GM12891 (cell line): ENCODE measurements around the gene FAM131B.
A peak's percentile ranks its signal among the peaks of the same experiment; 100 is the strongest.

Experiments used
- DNase-seq: peaks from one replicate; pipeline ENCODE4 v3.0.0; 2011; ENCODE audit warnings: low spot score; ENCODE audit not compliant: insufficient read length
- FAIRE-seq: peaks from 2 replicates; lab custom pipeline; 2011; peaks lifted over from hg19 to GRCh38; lab: Jason Lieb, UNC
- PAX5 ChIP-seq: IDR thresholded peaks from 2 replicates; pipeline ENCODE4 v1.6.1; 2011; ENCODE audit warnings: low read length, moderate library complexity, mild to moderate bottlenecking; ENCODE audit not compliant: insufficient read depth, severe bottlenecking
- POLR2A ChIP-seq: IDR thresholded peaks from 2 replicates; pipeline ENCODE4 v1.6.1; 2011; ENCODE audit warnings: low read depth, low read length, control low read depth
- POLR2AphosphoS5 ChIP-seq: IDR thresholded peaks from 2 replicates; pipeline ENCODE4 v1.6.1; 2011; ENCODE audit warnings: low read depth, low read length, control low read depth
- POU2F2 ChIP-seq: IDR thresholded peaks from 2 replicates; pipeline ENCODE4 v1.6.1; 2011; ENCODE audit warnings: low read depth, mild to moderate bottlenecking, control low read depth, low read length, moderate library complexity
- SPI1 ChIP-seq: IDR thresholded peaks from 2 replicates; pipeline ENCODE4 v1.6.1; 2011; ENCODE audit warnings: low read depth, low read length, control low read depth
- TAF1 ChIP-seq: IDR thresholded peaks from 2 replicates; pipeline ENCODE4 v1.6.1; 2011; ENCODE audit warnings: low read depth, low read length, control low read depth

FAM131B gene

DNA sequence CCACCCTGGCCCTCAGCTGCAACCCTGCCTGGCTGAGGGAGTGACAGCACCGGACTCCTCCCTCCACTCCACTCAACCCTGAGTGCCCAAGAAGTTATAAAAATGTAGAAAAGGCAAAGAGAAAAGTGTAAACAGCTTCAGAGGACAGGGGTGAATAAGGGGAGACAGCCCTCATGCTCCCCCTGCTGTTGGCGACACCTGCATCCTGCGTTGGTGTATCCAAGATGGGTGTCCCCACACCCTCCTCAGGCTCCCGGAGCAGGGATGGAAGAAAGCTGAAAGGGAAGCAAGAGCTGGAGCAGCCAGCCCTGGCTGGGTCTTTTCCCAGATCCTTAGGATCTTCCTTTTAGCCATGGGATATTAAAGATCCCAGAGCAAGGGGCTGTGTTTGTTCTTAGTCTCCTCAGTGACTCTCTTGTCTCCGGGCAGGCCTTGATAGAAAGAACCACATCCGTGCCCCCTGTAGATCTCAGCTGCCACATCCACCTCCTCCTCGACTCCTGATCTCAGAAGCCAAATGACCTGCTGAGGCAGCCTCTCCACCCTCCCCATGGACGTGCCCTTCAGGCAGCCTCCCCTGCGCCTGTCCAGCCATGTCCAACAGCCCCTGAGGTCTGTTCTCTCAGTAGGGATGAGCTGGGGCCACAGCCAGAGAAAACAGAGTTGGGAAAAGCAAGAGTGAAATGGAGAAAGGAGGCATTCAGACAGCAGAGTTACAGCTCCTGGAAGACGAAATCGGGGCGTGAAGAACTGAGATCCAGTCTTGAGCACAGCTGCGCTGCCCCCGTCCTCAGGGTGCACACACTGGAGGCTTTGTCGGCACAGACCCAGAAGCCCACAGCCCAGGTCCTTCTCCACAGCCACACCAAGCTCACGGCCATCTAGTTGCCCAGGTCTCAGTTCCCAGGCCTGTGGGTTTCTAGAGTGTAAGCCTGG lies 6.8 kb downstream of the FAM131B start:
- no peak for DNase-seq
- TF ChIP-seq PAX5 (no peak), POLR2AphosphoS5 (no peak), TAF1 (no peak), POLR2A (no peak), SPI1 (no peak), POU2F2 (no peak)
- FAIRE-seq, result no peak

DNA sequence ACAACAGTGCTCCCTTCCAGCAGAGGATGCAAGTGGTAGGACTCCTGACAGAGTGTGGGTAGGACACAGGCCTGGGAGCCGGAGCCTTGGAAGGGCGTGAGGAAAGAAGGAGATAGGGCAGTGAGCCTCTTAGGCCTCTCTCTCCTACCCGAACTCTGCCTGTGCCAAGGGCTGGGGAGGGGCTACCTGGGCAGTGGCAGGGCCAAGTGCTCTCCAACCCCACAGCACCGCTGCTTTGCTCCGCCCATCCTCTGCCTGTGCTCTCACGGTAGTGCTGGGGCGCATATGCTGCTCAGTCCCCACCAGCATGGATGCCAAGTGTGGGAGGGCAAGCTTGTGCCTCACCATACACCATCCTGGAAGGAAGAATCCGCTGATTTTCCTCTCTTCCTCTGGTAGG lies 7.5 kb downstream of the FAM131B start:
- FAIRE-seq (no peak), DNase-seq (no peak)
- TF ChIP-seq POLR2A, result no peak
- no peak for TF ChIP-seq SPI1
- no peak for TF ChIP-seq PAX5
- no peak for TF ChIP-seq TAF1
- TF ChIP-seq POLR2AphosphoS5, result no peak
- no peak for TF ChIP-seq POU2F2

DNA sequence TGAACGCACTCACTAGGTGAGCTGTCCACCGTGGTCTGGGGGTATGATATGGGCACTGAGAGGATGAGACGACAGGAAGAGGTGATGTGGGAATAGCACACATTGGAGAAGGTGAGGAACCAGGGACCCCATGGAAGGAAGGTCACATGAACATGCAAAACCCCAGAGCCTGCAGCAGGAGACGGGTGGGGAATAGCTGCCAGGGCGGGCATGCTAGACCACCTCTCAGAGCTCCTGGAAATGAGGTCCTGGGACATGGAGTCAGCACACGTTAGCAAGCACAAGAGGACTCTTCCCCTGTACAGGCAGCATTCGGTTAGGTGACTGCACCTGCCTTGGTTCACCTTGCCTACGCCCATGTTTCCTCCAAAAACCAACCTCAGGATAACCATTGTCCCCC lies 8.1 kb downstream of the FAM131B start:
- DNase-seq (no peak), FAIRE-seq (no peak)
- TF ChIP-seq POU2F2, result no peak

DNA sequence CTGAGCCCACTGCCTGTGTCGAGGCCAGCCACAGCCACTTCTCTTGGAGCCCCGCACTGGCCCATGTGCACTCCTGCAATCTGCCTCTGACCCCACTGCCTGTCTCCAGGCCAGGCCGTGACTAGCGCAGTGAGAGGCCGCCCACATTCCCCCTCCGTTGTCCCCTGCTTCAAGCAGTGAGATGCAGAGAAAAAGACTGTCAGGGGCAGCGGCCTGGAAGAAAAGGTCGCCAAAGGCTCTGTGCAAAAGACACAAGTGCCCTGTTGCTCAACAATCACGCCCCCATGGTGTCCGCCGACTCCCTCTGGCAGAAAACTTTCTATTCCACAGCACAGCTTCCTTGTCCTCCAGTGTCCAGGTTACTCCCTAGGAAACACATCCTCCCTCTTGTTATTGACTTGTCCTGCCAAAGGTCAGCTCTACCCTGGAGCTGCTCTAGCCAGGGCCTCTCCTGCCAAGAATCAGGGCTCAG lies 9.9 kb downstream of the FAM131B start:
- FAIRE-seq, result no peak
- TF ChIP-seq TAF1 (no peak), SPI1 (no peak), POLR2A (no peak), POU2F2 (no peak), POLR2AphosphoS5 (no peak)
- no peak for DNase-seq

DNA sequence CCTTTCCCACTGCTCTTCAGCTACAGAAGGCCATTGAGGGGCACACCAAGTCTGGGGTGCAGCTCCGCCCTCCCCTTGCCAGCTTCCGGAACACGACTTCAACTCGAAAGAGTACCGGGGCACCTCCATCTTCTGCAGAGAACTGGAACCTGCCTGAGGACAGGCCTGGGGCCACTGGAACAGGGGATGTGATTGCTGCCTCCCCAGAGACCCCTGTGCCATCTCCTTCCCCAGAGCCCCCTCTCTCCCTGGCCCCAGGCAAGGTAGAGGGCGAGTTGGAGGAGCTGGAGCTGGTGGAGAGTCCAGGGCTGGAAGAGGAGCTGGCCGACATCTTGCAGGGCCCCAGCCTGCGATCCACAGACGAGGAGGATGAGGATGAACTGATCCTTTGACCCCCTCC lies 10.9 kb downstream of the FAM131B start:
- no peak for FAIRE-seq
- DNase-seq, result no peak
- TF ChIP-seq POU2F2, result no peak
- no peak for TF ChIP-seq SPI1
- no peak for TF ChIP-seq POLR2A
- no peak for TF ChIP-seq POLR2AphosphoS5
- TF ChIP-seq TAF1, result no peak
- no peak for TF ChIP-seq PAX5

DNA sequence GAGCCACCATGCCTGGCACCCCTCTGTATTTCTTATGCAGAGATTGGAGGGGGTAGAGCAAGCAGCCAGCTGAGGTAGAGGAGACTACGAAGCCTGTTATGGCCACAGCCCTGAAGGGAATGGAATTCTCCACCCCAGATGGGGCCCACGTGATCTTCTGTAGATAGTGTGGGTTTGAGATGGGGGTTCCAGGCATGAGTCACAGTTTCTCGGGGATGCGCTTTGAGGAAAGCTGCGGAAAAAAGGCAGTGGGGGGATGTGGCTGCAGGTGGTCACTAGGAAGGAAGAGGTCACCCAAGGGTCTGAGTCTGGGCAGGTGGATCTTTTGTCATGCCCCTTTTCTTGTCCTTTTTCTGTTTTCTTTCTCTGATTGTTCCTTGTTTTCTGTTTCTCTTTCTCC lies 11.5 kb downstream of the FAM131B start:
- FAIRE-seq, result no peak
- DNase-seq, result no peak
- no peak for TF ChIP-seq TAF1
- TF ChIP-seq POU2F2, result no peak
- no peak for TF ChIP-seq SPI1
- no peak for TF ChIP-seq POLR2A
- TF ChIP-seq POLR2AphosphoS5, result no peak
- no peak for TF ChIP-seq PAX5

DNA sequence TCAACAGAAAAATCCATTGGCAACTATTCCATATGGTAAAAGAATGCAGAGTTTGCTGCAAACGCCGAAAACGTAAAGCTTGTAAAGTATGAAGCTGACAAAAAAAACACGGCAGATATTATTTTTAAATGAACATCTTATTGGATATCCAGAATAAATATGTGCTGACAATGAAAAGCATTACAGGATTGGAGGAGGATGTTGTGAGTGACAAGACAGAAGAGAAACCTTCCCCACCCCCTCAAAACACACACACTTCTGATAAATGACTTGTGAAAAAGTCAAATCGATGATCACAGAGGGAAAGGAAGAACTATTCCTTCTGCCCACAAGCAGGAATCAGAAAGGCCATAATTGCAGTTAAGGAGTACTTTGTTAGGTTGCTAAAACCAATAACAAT lies 14.6 kb downstream of the FAM131B start:
- DNase-seq (no peak), FAIRE-seq (no peak)
- TF ChIP-seq SPI1, result no peak
- no peak for TF ChIP-seq POLR2A
- TF ChIP-seq PAX5, result no peak
- TF ChIP-seq POU2F2, result no peak
- TF ChIP-seq TAF1, result no peak
- no peak for TF ChIP-seq POLR2AphosphoS5

DNA sequence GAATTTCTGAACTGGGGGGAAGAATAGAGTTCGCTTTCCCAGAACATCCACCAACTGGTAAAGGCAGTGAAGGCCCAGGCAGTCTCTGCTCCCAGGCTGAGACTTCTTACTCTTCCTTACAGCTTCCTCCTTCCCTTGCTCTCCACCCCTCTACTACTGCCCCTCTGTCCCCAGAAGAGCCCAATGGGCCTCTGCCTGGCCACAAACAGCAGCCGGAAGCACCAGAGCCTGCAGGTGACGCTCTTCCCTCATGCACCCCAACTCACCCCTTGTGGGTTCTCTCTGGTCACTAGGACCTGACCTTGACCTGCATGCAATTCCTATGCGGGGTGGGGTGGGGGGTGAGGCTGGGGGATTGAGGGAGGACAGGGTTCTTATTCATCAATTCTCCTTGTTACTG lies 16.5 kb downstream of the FAM131B start:
- no peak for FAIRE-seq
- no peak for TF ChIP-seq POU2F2
- TF ChIP-seq SPI1, result no peak
- TF ChIP-seq TAF1, result no peak
- TF ChIP-seq POLR2AphosphoS5, result no peak
- TF ChIP-seq PAX5, result no peak
- no peak for TF ChIP-seq POLR2A
- DNase-seq, result no peak

DNA sequence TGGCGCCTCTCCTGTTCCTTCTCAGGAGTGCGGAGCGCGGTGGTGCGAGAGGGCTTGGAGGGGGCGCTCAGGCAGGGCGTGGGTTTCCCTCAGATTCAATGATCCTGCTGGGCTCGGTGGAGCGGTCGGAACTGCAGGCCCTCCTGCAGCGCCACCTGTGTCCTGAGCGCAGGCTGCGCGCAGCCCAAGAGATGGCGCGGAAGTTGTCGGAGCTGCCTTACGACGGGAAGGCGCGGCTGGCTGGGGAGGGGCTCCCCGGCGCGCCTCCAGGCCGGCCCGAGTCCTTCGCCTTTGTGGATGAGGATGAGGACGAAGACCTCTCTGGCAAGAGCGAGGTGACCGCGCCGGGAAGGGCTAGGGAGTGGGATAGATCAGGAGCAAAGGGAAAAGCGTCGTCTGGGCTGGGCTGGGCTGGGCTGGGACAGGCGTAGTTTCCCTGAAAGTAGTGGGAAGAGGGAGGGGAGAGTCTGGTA lies 17.0 kb downstream of the FAM131B start:
- FAIRE-seq (no peak), DNase-seq (peak; percentile 44)
- TF ChIP-seq TAF1 (no peak), POLR2AphosphoS5 (no peak), PAX5 (no peak), SPI1 (no peak), POU2F2 (no peak), POLR2A (no peak)
